Astrocyte of the spinal cord (primary cell): ENCODE measurements around the gene NKAPL.

ENCODE experiments used
- DNase-seq: peaks from one replicate; pipeline ENCODE4 v3.0.0; 2011; ENCODE audit warnings: low read depth, low spot score
- H3K4me3 ChIP-seq: 2 replicates; pipeline ENCODE4 v1.5.1; 2011; ENCODE audit warnings: low read depth, mild to moderate bottlenecking, low read length, moderate library complexity
- CTCF ChIP-seq: IDR thresholded peaks from 2 replicates; pipeline ENCODE4 v1.5.1; 2012; ENCODE audit warnings: low read depth, mild to moderate bottlenecking, low read length, inconsistent platforms
- in situ Hi-C: cut with HindIII; loops from 2 replicates; pipeline ENCODE4 v1.10.0; 2017; ENCODE audit warnings: low sequenced_read_pairs

The NKAPL gene

GRCh38 chr6:28269492-28269891 is 10.4 kb downstream of the NKAPL start:
- H3K4me3 ChIP-seq: no peak overlapping the region
- in situ Hi-C loops: no loop called here
- peak; percentile 89 for DNase-seq
- TF ChIP-seq CTCF: no peak

GRCh38 chr6:28274888-28275287 is 15.8 kb downstream of the NKAPL start:
- no peak for DNase-seq
- no peak overlapping the region for H3K4me3 ChIP-seq
- TF ChIP-seq CTCF: no peak
- in situ Hi-C loops: no loop called here

GRCh38 chr6:28277746-28278145 is 18.6 kb downstream of the NKAPL start:
- DNase-seq: no peak
- H3K4me3 ChIP-seq: no peak overlapping the region
- no peak for TF ChIP-seq CTCF
- in situ Hi-C loops: no loop called here

GRCh38 chr6:28280595-28281287 is 21.6 kb downstream of the NKAPL start:
- in situ Hi-C loops: no loop called here
- peak overlapping the region; percentile 66 for H3K4me3 ChIP-seq
- no peak for TF ChIP-seq CTCF
- DNase-seq: no peak

- in situ Hi-C loops: no loop called here
- H3K4me3 ChIP-seq: peak within 1 kb of the TSS; percentile 66
- DNase-seq: peak; percentile 78
- no peak for TF ChIP-seq CTCF
Measured at GRCh38 chr6:28281288-28282064, 22.4 kb downstream of the NKAPL start, which contains the start of gene PGBD1. TSS of gene PGBD1 (plus strand) at chr6:28281572. CDS start at chr6:28283814, 2,242 bp downstream.

GRCh38 chr6:28282926-28283325 is 23.8 kb downstream of the NKAPL start:
- H3K4me3 ChIP-seq: no peak overlapping the region
- TF ChIP-seq CTCF: no peak
- in situ Hi-C loops: no loop called here
- DNase-seq: peak; percentile 11
